Activated CD8-positive, alpha-beta memory T cell treated with anti-CD3 and anti-CD28 coated beads, Interleukin-2, amount 50 U/mL, for 24 hours (primary cell): ENCODE results near the gene ARVCF.

Source experiments
- DNase-seq: peaks from one replicate; pipeline ENCODE4 v3.0.0-alpha.2; 2020; ENCODE audit errors: extremely low read depth

The ARVCF gene

GRCh38 chr22:20017622-20017958 is 967 bp upstream of the ARVCF start:
- no peak for DNase-seq

GRCh38 chr22:20015971-20016733 is 471 bp downstream of the ARVCF start:
- DNase-seq, result no peak

- DNase-seq, result no peak
Measured at GRCh38 chr22:20015187-20015625, 1.4 kb downstream of the ARVCF start.

GRCh38 chr22:20014526-20015186 is 2.0 kb downstream of the ARVCF start:
- no peak for DNase-seq

- DNase-seq, result no peak
Measured at GRCh38 chr22:20013382-20013871, 3.2 kb downstream of the ARVCF start.

GRCh38 chr22:20012741-20013331 is 3.8 kb downstream of the ARVCF start:
- no peak for DNase-seq

GRCh38 chr22:20011993-20012740 is 4.5 kb downstream of the ARVCF start:
- no peak for DNase-seq

- DNase-seq, result no peak
Measured at GRCh38 chr22:20011123-20011992, 5.3 kb downstream of the ARVCF start.

GRCh38 chr22:20010307-20011122 is 6.1 kb downstream of the ARVCF start:
- DNase-seq, result no peak

GRCh38 chr22:20009582-20010306 is 6.9 kb downstream of the ARVCF start:
- no peak for DNase-seq

- no peak for DNase-seq
Measured at GRCh38 chr22:20009018-20009491, 7.6 kb downstream of the ARVCF start.

GRCh38 chr22:20008221-20008995 is 8.2 kb downstream of the ARVCF start:
- no peak for DNase-seq

- no peak for DNase-seq
Measured at GRCh38 chr22:20004464-20004863, 12.2 kb downstream of the ARVCF start.

- DNase-seq, result no peak
Measured at GRCh38 chr22:20003304-20003703, 13.3 kb downstream of the ARVCF start.

GRCh38 chr22:20002636-20003035 is 14.0 kb downstream of the ARVCF start:
- no peak for DNase-seq

GRCh38 chr22:20002128-20002527 is 14.5 kb downstream of the ARVCF start:
- DNase-seq, result no peak

- DNase-seq, result no peak
Measured at GRCh38 chr22:20001082-20001638, 15.5 kb downstream of the ARVCF start.
